Hematopoietic multipotent progenitor cell treated with erythropoietin and hydrocortisone succinate and interleukin-3 and kit ligand, for 15 days (in vitro differentiated cells): ENCODE measurements around the gene B3GNT5.

Source experiments
- DNase-seq: peaks from one replicate; pipeline ENCODE4 v3.0.0-alpha.2; 2015; ENCODE audit warnings: low spot score

Gene B3GNT5

GRCh38 chr3:183293966-183294365 is 40.9 kb downstream of the B3GNT5 start:
- DNase-seq: no peak

DNA sequence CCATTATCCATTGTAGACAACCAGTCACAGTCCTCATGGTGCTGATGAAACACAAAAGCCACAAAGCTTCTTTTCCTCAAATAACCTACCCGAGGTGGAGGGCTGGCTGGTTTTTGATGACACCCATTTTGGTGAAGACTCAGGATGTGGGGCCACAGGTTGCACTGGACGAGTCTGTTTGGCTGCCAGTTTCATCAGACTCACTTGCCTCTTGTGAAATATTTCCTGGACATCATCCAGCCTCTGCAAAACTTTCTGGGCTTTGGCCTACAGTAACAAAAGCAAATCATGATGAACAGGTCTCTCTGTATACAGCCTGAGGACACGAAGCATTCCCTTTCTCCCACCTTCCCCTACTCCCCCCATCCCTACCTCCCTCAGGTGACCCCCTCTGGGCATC is 42.2 kb downstream of the B3GNT5 start:
- no peak for DNase-seq

DNA sequence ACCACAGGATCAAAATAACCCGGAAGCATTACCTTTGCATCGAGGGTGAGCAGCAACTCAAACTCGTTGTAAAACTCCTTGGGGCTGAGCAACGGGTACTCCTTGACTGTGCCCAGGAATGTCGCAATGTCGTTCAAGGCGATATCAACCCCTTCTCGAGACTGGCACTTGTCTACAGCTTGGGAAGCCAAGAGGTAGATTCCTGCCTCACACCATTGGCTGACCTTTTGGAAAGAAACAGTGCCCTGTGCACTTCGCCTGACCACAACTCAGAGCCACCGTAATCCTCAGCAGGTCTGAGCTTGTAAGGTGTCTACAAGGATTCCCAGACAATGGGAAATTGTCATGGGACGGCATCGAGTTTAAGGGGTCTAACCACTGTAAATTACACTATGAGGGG is 43.9 kb downstream of the B3GNT5 start:
- no peak for DNase-seq

- DNase-seq: no peak
Measured at GRCh38 chr3:183298701-183299153, 45.7 kb downstream of the B3GNT5 start.

DNA sequence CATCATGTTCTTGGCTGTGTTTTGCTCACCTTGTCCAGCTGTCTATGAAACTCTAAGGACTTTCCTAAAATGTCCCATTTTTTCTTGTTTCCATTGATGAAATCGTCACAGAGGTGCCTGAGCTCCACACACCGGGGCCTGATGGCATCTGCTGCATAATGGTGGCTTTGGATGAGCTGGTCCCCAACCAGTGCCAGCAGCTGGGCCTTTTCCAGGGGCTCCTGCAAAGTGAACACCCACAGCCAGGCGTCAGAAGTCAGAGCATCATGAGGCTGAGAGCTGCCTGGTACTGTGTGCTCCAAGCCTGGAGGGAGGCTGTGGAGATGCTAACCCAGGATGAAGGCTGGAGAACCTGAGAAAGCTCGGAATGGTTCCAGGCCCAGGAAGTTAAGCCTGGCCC is 46.9 kb downstream of the B3GNT5 start:
- DNase-seq: no peak

GRCh38 chr3:183300996-183301562 is 48.0 kb downstream of the B3GNT5 start:
- DNase-seq: no peak

GRCh38 chr3:183301937-183302580 is 49.0 kb downstream of the B3GNT5 start:
- no peak for DNase-seq

DNA sequence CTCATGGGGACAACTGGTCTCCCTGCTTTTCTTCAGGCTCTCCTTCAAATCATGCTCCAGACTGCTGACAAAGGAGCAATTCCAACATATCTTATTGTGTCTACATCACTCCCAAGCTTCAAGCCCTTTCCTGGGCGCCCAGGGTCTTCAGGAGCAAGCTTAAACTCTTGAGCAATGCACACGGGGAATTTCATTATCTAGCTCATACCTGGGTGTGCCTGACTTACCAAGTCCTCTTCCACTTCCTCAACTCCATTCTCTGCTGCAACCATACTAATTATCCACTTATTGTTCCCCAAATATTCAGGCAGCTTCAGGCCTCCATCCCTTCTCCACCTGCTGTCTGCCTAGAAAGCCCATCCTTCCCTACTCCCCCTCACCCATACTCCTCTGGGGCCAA is 50.6 kb downstream of the B3GNT5 start:
- DNase-seq: no peak

- DNase-seq: no peak
Measured at GRCh38 chr3:183306798-183307671, 54.0 kb downstream of the B3GNT5 start.

DNA sequence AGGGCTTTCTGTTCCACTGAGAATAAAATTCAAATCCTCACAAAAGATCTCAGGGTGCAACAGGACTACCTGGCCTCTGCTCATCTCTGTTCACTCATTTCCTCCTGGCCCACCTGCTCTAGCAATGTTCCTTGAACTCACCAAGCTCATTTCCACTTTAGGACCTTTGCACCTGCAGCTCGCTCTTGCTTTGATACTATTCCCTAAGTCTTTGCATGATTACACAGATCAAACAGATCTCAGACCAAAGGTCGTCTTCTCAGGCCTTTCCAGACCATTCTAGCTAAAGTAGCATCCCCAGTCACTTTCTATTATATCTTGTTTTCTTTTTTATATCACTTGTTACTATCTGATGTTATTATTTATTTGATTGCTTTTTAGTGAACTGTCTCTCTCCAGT is 54.7 kb downstream of the B3GNT5 start:
- no peak for DNase-seq

GRCh38 chr3:183308751-183309150 is 55.7 kb downstream of the B3GNT5 start:
- no peak for DNase-seq

GRCh38 chr3:183309276-183309675 is 56.2 kb downstream of the B3GNT5 start:
- no peak for DNase-seq

- DNase-seq: no peak
Measured at GRCh38 chr3:183310936-183311335, 57.9 kb downstream of the B3GNT5 start.

GRCh38 chr3:183312433-183312832 is 59.4 kb downstream of the B3GNT5 start:
- DNase-seq: no peak

DNA sequence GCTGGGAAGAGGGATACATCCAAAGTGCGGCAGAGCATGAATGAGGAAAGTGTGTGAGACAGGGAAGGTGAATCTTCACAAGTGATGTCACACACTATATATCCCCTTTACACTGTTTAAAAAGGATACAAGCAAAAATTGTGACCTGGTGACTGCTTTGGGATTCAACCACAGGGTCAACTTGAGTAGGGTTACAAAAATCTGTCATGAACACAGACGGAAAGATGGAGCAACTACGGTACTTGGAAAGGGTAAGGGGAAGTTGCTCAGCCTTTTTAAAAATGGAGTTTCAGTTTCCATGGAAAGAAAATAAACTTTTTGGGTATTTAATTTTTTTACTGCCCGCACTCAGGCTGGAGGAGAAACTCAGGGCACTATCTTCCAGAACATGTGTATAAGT is 60.3 kb downstream of the B3GNT5 start:
- DNase-seq: no peak

- no peak for DNase-seq
Measured at GRCh38 chr3:183313764-183314163, 60.7 kb downstream of the B3GNT5 start.

DNA sequence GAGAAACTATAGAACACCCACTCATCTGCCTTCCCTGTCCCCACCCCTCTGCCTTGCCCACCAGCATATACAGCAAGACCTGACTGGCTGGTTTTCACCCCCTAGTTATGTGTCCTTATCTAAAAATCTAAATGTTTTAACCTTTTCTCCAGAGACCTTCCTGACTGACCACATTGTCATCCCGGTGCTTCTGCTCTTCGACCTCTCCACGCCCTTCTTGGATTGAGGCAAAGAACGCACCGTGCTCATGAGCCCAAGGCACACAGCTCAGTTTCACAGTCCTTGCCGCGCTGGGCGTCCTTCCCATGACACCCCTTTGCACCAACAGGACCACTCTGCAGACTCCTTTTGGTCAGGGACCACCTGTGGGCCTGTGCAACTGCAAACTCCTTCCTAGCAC is 62.7 kb downstream of the B3GNT5 start:
- DNase-seq: no peak

DNA sequence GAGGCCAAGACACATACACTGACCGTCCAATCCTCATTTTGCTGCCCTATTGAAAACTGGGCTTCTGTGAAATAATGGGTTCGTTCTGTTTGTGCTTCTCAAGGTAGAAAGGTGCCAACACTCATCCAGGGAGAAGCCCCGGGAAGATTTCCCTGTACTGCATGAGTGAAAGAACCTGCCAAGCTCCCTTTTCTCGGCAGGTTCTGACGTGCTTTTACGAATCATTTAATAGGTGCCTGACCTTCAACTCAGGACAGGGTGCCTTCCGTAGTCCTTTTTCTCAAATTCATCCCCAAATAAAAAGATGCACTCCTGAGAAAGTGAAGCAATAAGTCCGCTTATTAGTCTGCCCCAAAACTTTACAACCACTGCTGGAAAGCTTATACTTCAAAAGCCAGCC is 64.2 kb downstream of the B3GNT5 start:
- DNase-seq: no peak

DNA sequence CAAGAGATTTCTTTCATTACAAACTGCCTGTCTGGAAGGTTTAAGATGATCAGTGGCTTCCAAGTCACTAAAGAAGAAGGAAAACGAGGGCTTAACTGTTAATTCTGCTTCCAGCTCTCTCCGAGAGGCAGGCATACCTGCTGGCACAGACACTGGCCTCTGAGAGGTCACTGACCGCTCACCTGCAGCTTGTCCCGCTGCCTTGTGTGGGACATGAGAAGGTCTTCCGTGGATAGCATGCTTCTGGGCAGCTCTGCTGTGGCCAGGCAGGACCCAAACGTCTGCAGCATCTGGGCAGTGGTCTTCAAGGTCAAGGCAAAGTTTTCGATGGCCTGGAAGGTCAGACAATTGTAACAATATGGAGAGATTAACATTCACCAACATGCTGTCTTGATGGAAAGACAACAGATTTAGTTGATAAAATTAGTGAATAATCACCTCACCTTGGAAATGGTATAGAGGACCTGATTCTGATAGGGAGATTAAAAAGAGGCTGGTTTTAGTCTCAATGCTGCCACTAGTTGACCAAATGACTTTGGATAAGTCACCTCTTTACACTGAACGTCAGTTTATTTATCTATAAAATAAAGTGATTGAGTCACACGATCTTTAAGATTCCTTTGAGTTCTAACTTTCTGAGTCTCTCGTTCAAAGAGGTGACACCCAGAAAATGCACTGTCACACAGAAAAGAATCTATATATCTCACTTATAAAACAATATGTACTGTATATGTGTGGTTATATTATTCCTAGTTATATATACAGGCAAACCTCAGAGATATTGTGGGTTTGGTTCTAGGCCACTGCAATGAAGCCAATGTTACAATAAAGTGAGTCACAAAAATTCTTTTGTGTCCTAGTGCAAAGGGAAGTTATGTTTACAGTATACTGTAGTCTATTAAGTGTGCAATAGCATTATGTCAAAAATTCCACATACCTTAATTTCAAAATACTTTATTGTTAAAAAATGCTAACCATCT is 65.1 kb downstream of the B3GNT5 start:
- DNase-seq: no peak

GRCh38 chr3:183318877-183319276 is 65.8 kb downstream of the B3GNT5 start:
- no peak for DNase-seq

DNA sequence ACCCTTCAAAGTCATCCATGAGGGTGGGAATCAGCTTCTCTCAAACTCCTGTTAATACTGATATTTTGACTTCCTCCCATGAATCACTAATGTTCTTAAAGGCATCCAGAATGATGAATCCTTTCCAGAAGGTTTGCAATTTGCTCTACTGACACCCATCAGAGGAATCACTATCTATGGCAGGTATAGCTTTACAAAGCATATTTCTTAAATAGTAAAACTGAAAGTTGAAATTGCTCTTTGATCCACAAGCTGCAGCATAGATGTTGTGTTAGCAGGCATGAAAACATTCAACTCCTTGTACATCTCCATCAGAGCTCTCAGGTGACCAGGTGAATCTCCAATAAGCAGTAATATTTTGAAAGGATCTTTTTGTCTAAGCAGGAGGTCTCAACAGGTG is 66.3 kb downstream of the B3GNT5 start:
- no peak for DNase-seq
